HG03442 (cell line): Measurements from ENCODE around the gene SEC24A.
"Not testable (repeated sequence)": the region's sequence is repeated elsewhere in the genome, so short reads cannot be mapped to it uniquely, and the experiment has no call there.

Experiments used
- ATAC-seq: cut with Tn5 transposase; IDR thresholded peaks from one replicate; pipeline ENCODE4 v1.9.1; 2021; ENCODE audit warnings: mild to moderate bottlenecking, moderate library complexity; ENCODE audit not compliant: unreplicated experiment

SEC24A gene

GRCh38 chr5:134648425-134649162, at the start of gene SEC24A:
SEC24A (plus strand) TSS chr5:134648785; CDS start chr5:134649077, 292 bp downstream.
- ATAC-seq = peak; percentile 85

GRCh38 chr5:134599820-134600219, 48.8 kb upstream of the SEC24A start:
- ATAC-seq = not testable (repeated sequence)

GRCh38 chr5:134600600-134600999, 48.0 kb upstream of the SEC24A start:
- no peak for ATAC-seq

- ATAC-seq = peak; percentile 57
These were observed 45.5 kb upstream of the SEC24A start for GRCh38 chr5:134603059-134603458.

GRCh38 chr5:134604908-134605307, 43.7 kb upstream of the SEC24A start:
- no peak for ATAC-seq

GRCh38 chr5:134606726-134607125, 41.9 kb upstream of the SEC24A start:
- ATAC-seq = no peak

GRCh38 chr5:134608555-134608954, 40.0 kb upstream of the SEC24A start:
- ATAC-seq = no peak

- ATAC-seq = no peak
These were observed 39.2 kb upstream of the SEC24A start for GRCh38 chr5:134609232-134609851.

- no peak for ATAC-seq
These were observed 37.9 kb upstream of the SEC24A start for GRCh38 chr5:134610725-134611124.

GRCh38 chr5:134611515-134611914, 37.1 kb upstream of the SEC24A start:
- no peak for ATAC-seq

GRCh38 chr5:134614450-134615085, 34.0 kb upstream of the SEC24A start:
- no peak for ATAC-seq

GRCh38 chr5:134620634-134621033, 28.0 kb upstream of the SEC24A start:
- ATAC-seq = no peak

- no peak for ATAC-seq
These were observed 23.0 kb upstream of the SEC24A start for GRCh38 chr5:134625559-134625958.

GRCh38 chr5:134626369-134627014, 22.1 kb upstream of the SEC24A start:
- no peak for ATAC-seq

- no peak for ATAC-seq
These were observed 14.4 kb upstream of the SEC24A start for GRCh38 chr5:134634227-134634626.

GRCh38 chr5:134635366-134635765, 13.2 kb upstream of the SEC24A start:
- not testable (repeated sequence) for ATAC-seq

- no peak for ATAC-seq
These were observed 11.4 kb upstream of the SEC24A start for GRCh38 chr5:134637116-134637721.

- ATAC-seq = no peak
These were observed 9.8 kb upstream of the SEC24A start for GRCh38 chr5:134638760-134639201.

GRCh38 chr5:134642931-134643530, 5.6 kb upstream of the SEC24A start:
- ATAC-seq = peak; percentile 50

- peak; percentile 13 for ATAC-seq
These were observed 698 bp upstream of the SEC24A start for GRCh38 chr5:134647750-134648424.
